Epidermal melanocyte (primary cell): ENCODE results near the gene CYB5A.
"Not testable (repeated sequence)": the region's sequence is repeated elsewhere in the genome, so short reads cannot be mapped to it uniquely, and the experiment has no call there.

ENCODE experiments used
- DNase-seq: peaks from one replicate; pipeline ENCODE4 v3.0.0; 2011; ENCODE audit warnings: low spot score; ENCODE audit not compliant: insufficient read length

Gene CYB5A

GRCh38 chr18:74299162-74299561 lies 7.4 kb upstream of the CYB5A start:
- DNase-seq, result no peak

- DNase-seq, result no peak
These were observed 2.8 kb upstream of the CYB5A start for GRCh38 chr18:74294526-74294925.

GRCh38 chr18:74292982-74293381 lies 1.2 kb upstream of the CYB5A start:
- DNase-seq, result not testable (repeated sequence)

- DNase-seq, result no peak
These were observed 737 bp upstream of the CYB5A start for GRCh38 chr18:74292541-74292858.

GRCh38 chr18:74291472-74291770 lies 342 bp downstream of the CYB5A start:
- no peak for DNase-seq

- DNase-seq, result no peak
These were observed 830 bp downstream of the CYB5A start for GRCh38 chr18:74290794-74291471.

GRCh38 chr18:74290021-74290420 lies 1.7 kb downstream of the CYB5A start:
- no peak for DNase-seq

GRCh38 chr18:74289137-74289536 lies 2.6 kb downstream of the CYB5A start:
- DNase-seq, result no peak

GRCh38 chr18:74288730-74289129 lies 3.0 kb downstream of the CYB5A start:
- DNase-seq, result no peak

GRCh38 chr18:74288041-74288440 lies 3.7 kb downstream of the CYB5A start:
- DNase-seq, result no peak

- DNase-seq, result no peak
These were observed 4.9 kb downstream of the CYB5A start for GRCh38 chr18:74286856-74287255.

GRCh38 chr18:74286106-74286855 lies 5.5 kb downstream of the CYB5A start:
- no peak for DNase-seq

- DNase-seq, result not testable (repeated sequence)
These were observed 6.2 kb downstream of the CYB5A start for GRCh38 chr18:74285583-74285982.

- DNase-seq, result no peak
These were observed 6.8 kb downstream of the CYB5A start for GRCh38 chr18:74284980-74285355.

- DNase-seq, result no peak
These were observed 7.4 kb downstream of the CYB5A start for GRCh38 chr18:74284191-74284979.

GRCh38 chr18:74283646-74284045 lies 8.1 kb downstream of the CYB5A start:
- DNase-seq, result no peak

- no peak for DNase-seq
These were observed 8.8 kb downstream of the CYB5A start for GRCh38 chr18:74282755-74283554.

- no peak for DNase-seq
These were observed 9.6 kb downstream of the CYB5A start for GRCh38 chr18:74281980-74282754.

GRCh38 chr18:74281011-74281979 lies 10.5 kb downstream of the CYB5A start:
- no peak for DNase-seq

GRCh38 chr18:74278983-74279382 lies 12.8 kb downstream of the CYB5A start:
- no peak for DNase-seq
